SK-N-MC (cell line): Measurements from ENCODE around the gene TRHDE.

Source experiments
- EZH2 ChIP-seq: fragments of 200-600 bp; sonication (generic); IDR thresholded peaks from one replicate; pipeline ENCODE4 v1.6.1; 2017; ENCODE audit warnings: antibody characterized with exemption
- POLR2AphosphoS5 ChIP-seq: IDR thresholded peaks from 2 replicates; pipeline ENCODE4 v1.6.1; 2012; ENCODE audit warnings: mild to moderate bottlenecking, low read depth, low read length, borderline replicate concordance

DNA sequence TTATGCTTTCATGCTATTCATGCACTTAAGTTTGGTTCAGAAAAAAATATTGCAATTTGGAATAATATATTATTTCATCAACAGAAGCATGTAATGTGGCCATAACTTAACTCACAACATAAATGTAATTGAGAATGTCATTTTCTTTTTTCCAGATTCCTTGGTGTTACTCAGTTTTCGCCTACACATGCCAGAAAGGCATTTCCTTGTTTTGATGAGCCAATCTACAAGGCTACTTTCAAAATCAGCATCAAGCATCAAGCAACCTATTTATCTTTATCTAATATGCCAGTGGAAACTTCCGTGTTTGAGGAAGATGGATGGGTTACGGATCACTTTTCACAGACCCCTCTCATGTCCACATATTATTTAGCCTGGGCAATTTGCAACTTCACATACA is 14.4 kb downstream of the TRHDE start:
- TF ChIP-seq EZH2 (no peak), POLR2AphosphoS5 (no peak)
